K562 (cell line): ENCODE results near the gene ZBTB8A. TPM values are rescaled to one million over a fixed set of nuclear protein-coding genes. Genes with fewer than 3 reads are reported as not detected.

Source experiments
- ATAC-seq: fragments of 200-7000 bp; cut with Tn5 transposase; 3 replicates; pipeline ENCODE4 v1.9.1; 2020; ENCODE audit warnings: moderate library complexity
- BruUV-seq: library from RNA; stranded (reverse); fragments of 400-500 nt; replicated peaks from 2 replicates; lab custom pipeline; 2021; lab: Mats Ljungman, UMichigan
- CTCF ChIA-PET: fragments of 300-600 bp; formaldehyde crosslinking; extraction: SDS; loops from one replicate; lab custom pipeline; 2021; ENCODE audit warnings: low intra/inter-chr PET ratio; lab: Yijun Ruan, JAX
- POLR2A ChIA-PET: fragments of 300-600, 350-650 bp; sonication (Branson Sonifier 250); formaldehyde crosslinking; extraction: SDS; loops from one replicate; lab custom pipeline; 2021; ENCODE audit warnings: antibody characterized with exemption, inconsistent platforms; lab: Yijun Ruan, JAX
- DNase-seq, 4 experiments: peaks; one replicate each; pipeline versions ENCODE4 v3.0.0 to v3.0.0-alpha.2; 2011 to 2018; ENCODE audit warnings: low spot score in 3 of 4, mixed read lengths in 3 of 4; ENCODE audit errors: extremely low read depth in 1 of 4
- FAIRE-seq: peaks from 2 replicates; lab custom pipeline; 2011; peaks lifted over from hg19 to GRCh38; lab: Jason Lieb, UNC
- H2AFZ ChIP-seq: 2 replicates; pipeline ENCODE4 v1.6.0; 2011; ENCODE audit warnings: low read depth, low read length, control low read depth, inconsistent platforms
- H3K27ac ChIP-seq: fragments of 200-600 bp; 3 replicates; pipeline ENCODE4 v1.8.0; 2011; ENCODE audit warnings: low read depth, mild to moderate bottlenecking, control low read depth, inconsistent platforms, low read length, moderate library complexity, mixed read lengths; ENCODE audit errors: extremely low read depth
- H3K27me3 ChIP-seq, 2 experiments: fragments of 300-600 bp in 1 of 2; 2 replicates in 1 of 2; 3 replicates in 1 of 2; pipeline versions ENCODE4 v1.6.0 to v1.8.0; 2011; ENCODE audit warnings: inconsistent platforms in 2 of 2, low read length in 2 of 2, mild to moderate bottlenecking in 1 of 2, mixed read lengths in 1 of 2, moderate library complexity in 1 of 2; ENCODE audit not compliant: control insufficient read depth in 2 of 2, insufficient read depth in 2 of 2
- H3K36me3 ChIP-seq: fragments of 300-600 bp; 3 replicates; pipeline ENCODE4 v1.8.0; 2011; ENCODE audit warnings: mild to moderate bottlenecking, low read length, inconsistent platforms; ENCODE audit not compliant: control insufficient read depth, insufficient read depth
- H3K4me1 ChIP-seq, 2 experiments: fragments of 200-600 bp in 1 of 2; replicated peaks in 1 of 2; 2 replicates in 1 of 2; 3 replicates in 1 of 2; pipeline versions ENCODE4 v1.5.1 to v1.8.0; 2011; ENCODE audit warnings: inconsistent platforms in 2 of 2, low read length in 2 of 2, mild to moderate bottlenecking in 1 of 2, mixed read lengths in 1 of 2, moderate library complexity in 1 of 2; ENCODE audit not compliant: control insufficient read depth in 2 of 2, insufficient read depth in 2 of 2
- H3K4me2 ChIP-seq: 2 replicates; pipeline ENCODE4 v1.6.1; 2011; ENCODE audit warnings: low read length, control low read depth, inconsistent platforms, mixed read lengths; ENCODE audit not compliant: insufficient read depth
- H3K4me3 ChIP-seq: fragments of 200-600 bp; sonication (generic), shearing (Covaris generic); 2 replicates; pipeline ENCODE4 v1.5.1; 2016; ENCODE audit warnings: control low read depth, inconsistent platforms
- H3K79me2 ChIP-seq: fragments of 200-600 bp; 3 replicates; pipeline ENCODE4 v1.8.0; 2011; ENCODE audit warnings: low read length, inconsistent platforms; ENCODE audit not compliant: control insufficient read depth, insufficient read depth
- H3K9ac ChIP-seq, 2 experiments: 2 replicates each; pipeline versions ENCODE4 v1.6.0 to v1.6.1; 2011; ENCODE audit warnings: low read depth in 2 of 2, low read length in 2 of 2, control low read depth in 1 of 2, inconsistent platforms in 1 of 2, mild to moderate bottlenecking in 1 of 2, mixed read lengths in 1 of 2; ENCODE audit not compliant: insufficient read depth in 1 of 2
- H3K9me1 ChIP-seq: one replicate; pipeline ENCODE4 v1.6.0; 2011; ENCODE audit warnings: inconsistent platforms, mild to moderate bottlenecking, low read length, moderate library complexity; ENCODE audit not compliant: control insufficient read depth, insufficient read depth
- H3K9me3 ChIP-seq: replicated peaks from 2 replicates; pipeline ENCODE4 v1.5.1; 2011; ENCODE audit warnings: low read depth, low read length, inconsistent platforms; ENCODE audit not compliant: control insufficient read depth, insufficient read depth
- H4K20me1 ChIP-seq: replicated peaks from 2 replicates; pipeline ENCODE4 v1.6.1; 2011; ENCODE audit warnings: low read length, inconsistent platforms, mixed read lengths; ENCODE audit not compliant: control insufficient read depth, insufficient read depth
- GATA2 ChIP-seq: sonication (generic); formaldehyde crosslinking; IDR thresholded peaks from 2 replicates; pipeline ENCODE4 v1.4.0; 2020; ENCODE audit warnings: mild to moderate bottlenecking, missing genetic modification reagents
- HCFC1 ChIP-seq: IDR thresholded peaks from 2 replicates; pipeline ENCODE4 v1.6.1; 2012; ENCODE audit warnings: low read depth, low read length, improper control_type of control experiment
- NFRKB ChIP-seq: fragments of 450-650 bp; IDR thresholded peaks from 2 replicates; pipeline ENCODE4 v1.6.1; 2016; ENCODE audit warnings: low read depth
- ZKSCAN3 ChIP-seq: fragments of 250-450 bp; sonication (Bioruptor Pico); IDR thresholded peaks from 2 replicates; pipeline ENCODE4 v1.4.0; 2020
- WGBS: fragments of 100-300 bp; shearing (Covaris generic); methylation state at CpG from one replicate; pipeline ENCODE4 v1.1.6; 2016; ENCODE audit warnings: low coverage, mixed read lengths; ENCODE audit not compliant: insufficient coverage; ENCODE audit errors: missing lambda C conversion rate; 5-methylcytosine and 5-hydroxymethylcytosine counted together
- in situ Hi-C: fragments of 300-500 bp; cut with MboI; formaldehyde crosslinking; loops from 4 replicates; pipeline ENCODE4 v1.15.0; 2018; ENCODE audit warnings: inconsistent platforms, mixed read lengths
- intact Hi-C: fragments of 100-400 bp; cut with micrococcal nuclease; formaldehyde crosslinking; loops from 2 replicates; pipeline ENCODE4 v1.14.2; 2022
- polyA plus RNA-seq, 8 experiments: library from polyadenylated mRNA; depleted of rRNA in 4 of 8; stranded (reverse) in 5 of 8; unstranded in 3 of 8; fragments of >200 nt; fragmentation: Nextera tagmentation in 2 of 8; fragmentation: Illumina TruSeq in 1 of 8; extraction: Ambion mirVana in 2 of 8; extraction: Trizol in 1 of 8; gene quantifications; 2 replicates each; pipeline versions ENCODE4 v1.2.1 to v1.2.3, GENCODE V29; 2011 to 2014; ENCODE audit warnings: inconsistent platforms in 1 of 8, missing spikeins in 1 of 8
- total RNA-seq, 7 experiments: library from RNA; depleted of rRNA in 6 of 7; stranded (reverse); fragments of >200 nt in 6 of 7; fragmentation: Illumina TruSeq in 2 of 7; extraction: Trizol in 2 of 7; gene quantifications; 2 replicates each; pipeline versions ENCODE4 v1.2.1 to v1.2.3, GENCODE V29; 2011 to 2021; ENCODE audit warnings: low replicate concordance in 1 of 7

The ZBTB8A gene
- total and polyA plus RNA-seq, 9 of the 15 experiments (the other 6 are each of a cell fraction or from before 2014, with no cell fraction given), result 0.01 to 0.64 (median 0.09) TPM

DNA sequence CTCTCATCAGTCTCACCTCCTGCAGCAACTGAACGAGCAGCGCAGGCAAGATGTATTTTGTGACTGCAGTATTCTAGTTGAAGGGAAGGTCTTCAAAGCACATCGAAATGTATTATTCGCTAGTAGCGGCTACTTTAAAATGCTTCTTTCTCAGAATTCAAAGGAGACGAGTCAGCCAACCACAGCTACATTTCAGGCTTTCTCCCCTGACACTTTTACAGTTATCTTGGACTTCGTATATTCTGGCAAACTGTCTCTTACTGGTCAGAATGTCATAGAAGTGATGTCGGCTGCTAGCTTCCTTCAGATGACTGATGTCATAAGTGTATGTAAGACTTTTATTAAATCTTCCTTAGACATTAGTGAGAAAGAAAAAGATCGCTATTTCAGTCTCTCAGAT is 53.7 kb downstream of the ZBTB8A start (continued):
- TF ChIP-seq HCFC1, result no peak

DNA sequence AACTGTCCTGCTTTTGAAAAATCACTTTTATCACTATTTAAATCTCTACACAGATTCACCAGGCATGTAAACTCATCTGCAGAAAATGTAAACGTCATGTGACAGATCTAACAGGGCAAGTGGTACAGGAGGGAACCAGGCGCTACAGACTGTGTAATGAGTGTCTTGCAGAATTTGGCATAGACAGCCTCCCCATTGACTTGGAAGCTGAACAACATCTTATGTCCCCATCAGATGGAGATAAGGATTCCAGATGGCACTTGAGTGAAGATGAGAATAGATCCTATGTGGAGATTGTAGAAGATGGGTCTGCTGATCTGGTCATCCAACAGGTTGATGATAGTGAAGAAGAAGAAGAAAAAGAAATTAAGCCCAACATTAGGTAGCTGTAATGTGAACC is 60.8 kb downstream of the ZBTB8A start:
- no peak for TF ChIP-seq ZKSCAN3
- no peak for TF ChIP-seq NFRKB
- TF ChIP-seq GATA2, result no peak
- Histone ChIP-seq H3K4me3 (no peak overlapping the region), H4K20me1 (no peaks in the 10 kb centered on the region), H2AFZ (no peak overlapping the region), H3K36me3 (no peaks in the 10 kb centered on the region), H3K4me2 (no peak overlapping the region), H3K9me3 (no peaks in the 10 kb centered on the region), H3K79me2 (no peaks in the 10 kb centered on the region), H3K27me3 (peaks cover 4 to 14% of the 10 kb centered on the region in 2 experiments; a peak in 4 of 5 replicates), H3K9ac (no peak overlapping the region), H3K27ac (no peak overlapping the region), H3K9me1 (no peaks in the 10 kb centered on the region), H3K4me1 (no peaks in the 10 kb centered on the region)
- intact Hi-C loops, result no loop called here
- DNase-seq (no peak), FAIRE-seq (no peak), ATAC-seq (no peak)
- 11% methylated on average over 2 of the region's 2 CpGs for WGBS
- in situ Hi-C loops, result no loop called here
- BruUV-seq, result no TSS peak
- POLR2A ChIA-PET, result interaction anchor here (0.6 to 1.0 kb wide), 3 partner anchors 18 to 471 kb away, joined by 3 to 4 read pairs (median 4); no protein-coding TSS in a partner anchor
- CTCF ChIA-PET, result no interaction called here
